ENCODE data around the gene SETD6. TPM values are rescaled to one million over a fixed set of nuclear protein-coding genes. Genes with fewer than 3 reads are reported as not detected.

Gene SETD6
- total RNA-seq, 1 experiment from 2014 or later = 41.1 TPM

DNA sequence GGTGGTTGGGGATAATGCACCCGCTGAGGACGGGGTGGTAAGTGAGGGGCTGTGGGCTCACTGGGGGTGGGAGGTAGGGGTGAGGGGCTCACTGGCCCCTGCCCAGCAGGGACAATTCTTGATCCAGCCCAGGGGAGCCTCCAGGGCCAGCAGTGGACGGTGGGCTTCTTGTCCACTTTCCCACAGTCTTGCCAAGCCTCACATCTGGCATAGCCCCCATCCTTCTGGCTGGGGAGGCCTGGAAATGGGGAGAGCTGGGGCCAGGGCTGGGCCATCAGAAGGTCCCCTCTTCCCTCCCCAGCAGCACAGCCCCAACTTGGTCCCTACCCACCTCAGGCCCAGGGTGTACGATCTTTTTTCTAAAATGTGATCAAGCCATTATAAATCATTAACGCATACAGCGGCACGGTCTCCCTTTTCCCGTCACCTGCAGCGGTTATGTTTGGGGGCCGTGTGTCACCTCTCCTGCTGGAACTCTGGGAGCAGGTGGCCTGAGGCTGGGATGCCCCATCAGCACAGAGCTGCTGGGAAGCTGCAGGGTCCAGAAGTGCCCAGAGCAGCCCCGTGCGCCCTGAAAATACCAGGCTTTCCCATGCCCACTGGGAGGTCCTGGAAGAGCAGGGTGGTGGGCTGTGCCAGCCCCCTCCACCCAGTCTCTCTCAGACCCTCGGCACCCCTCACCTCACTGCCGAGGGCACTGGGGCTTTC, 7.2 kb upstream of the SETD6 start:
- CTCF ChIA-PET = interaction anchor here (1.7 to 1.8 kb wide), 2 partner anchors 13 to 172 kb away, joined by 4 to 6 read pairs; no protein-coding TSS in a partner anchor

DNA sequence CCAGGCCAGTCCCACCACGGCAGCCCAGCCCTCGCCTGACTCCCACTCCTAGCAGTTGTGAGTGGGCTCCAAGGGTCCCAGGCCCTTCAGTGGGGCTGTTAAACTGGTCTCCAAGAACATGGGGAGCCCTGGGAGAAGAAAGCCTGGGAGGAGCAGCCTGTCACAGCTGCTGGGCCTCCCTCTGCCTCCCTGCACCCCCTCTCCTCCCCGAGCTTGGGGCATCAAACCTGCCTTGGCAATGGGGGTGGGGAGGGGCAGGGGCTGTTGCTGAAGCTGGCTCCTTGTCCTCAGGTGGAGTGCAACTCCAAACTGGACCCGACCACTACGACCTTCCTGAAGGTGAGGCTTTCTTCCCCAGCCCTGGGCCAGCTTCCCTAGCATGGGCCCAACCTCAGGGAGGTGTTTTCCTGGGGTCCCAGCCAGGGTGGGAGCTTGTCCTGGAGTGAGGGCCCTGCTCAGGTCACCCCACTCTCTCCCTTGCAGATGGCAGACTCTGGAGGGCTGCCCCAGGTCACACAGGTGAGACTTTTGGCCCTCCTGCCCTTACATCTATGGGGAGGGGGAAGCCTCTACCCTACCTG, 6.6 kb upstream of the SETD6 start:
- POLR2A ChIA-PET = no interaction called here
- DNase-seq (ENCODE audit: low spot score) (no peak), ATAC-seq (no peak)
- H3K4me1 Mint-ChIP-seq = peaks cover 17% of the 10 kb centered on the region
- H3K27ac Mint-ChIP-seq = no peak overlapping the region
- no peaks in the 10 kb centered on the region for H3K36me3 Mint-ChIP-seq
- CTCF ChIA-PET = interaction anchor here (1.7 kb wide), 1 partner anchor 14 kb away, joined by 4 read pairs; no protein-coding TSS in a partner anchor
- H3K9me3 Mint-ChIP-seq = no peaks in the 10 kb centered on the region
- TF ChIP-seq, protein P1, sequence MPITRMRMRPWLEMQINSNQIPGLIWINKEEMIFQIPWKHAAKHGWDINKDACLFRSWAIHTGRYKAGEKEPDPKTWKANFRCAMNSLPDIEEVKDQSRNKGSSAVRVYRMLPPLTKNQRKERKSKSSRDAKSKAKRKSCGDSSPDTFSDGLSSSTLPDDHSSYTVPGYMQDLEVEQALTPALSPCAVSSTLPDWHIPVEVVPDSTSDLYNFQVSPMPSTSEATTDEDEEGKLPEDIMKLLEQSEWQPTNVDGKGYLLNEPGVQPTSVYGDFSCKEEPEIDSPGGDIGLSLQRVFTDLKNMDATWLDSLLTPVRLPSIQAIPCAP (CRISPR knock-in tag; IDR thresholded peaks at IDR 0.05) = no peak
- no peak overlapping the region for H3K4me3 Mint-ChIP-seq
- H3K27me3 Mint-ChIP-seq (ENCODE audit: low read depth) = peaks cover 10% of the 10 kb centered on the region

More for the DNA sequence above, 7.2 kb upstream of the SETD6 start:
- H3K27me3 Mint-ChIP-seq (ENCODE audit: low read depth) = peaks cover 16% of the 10 kb centered on the region
- ATAC-seq (no peak), DNase-seq (ENCODE audit: low spot score) (no peak)
- H3K9me3 Mint-ChIP-seq = no peaks in the 10 kb centered on the region
- H3K36me3 Mint-ChIP-seq = no peaks in the 10 kb centered on the region
- POLR2A ChIA-PET = no interaction called here
- H3K4me3 Mint-ChIP-seq = no peak overlapping the region
- no peak overlapping the region for H3K27ac Mint-ChIP-seq
- H3K4me1 Mint-ChIP-seq = peaks cover 17% of the 10 kb centered on the region
- TF ChIP-seq, protein P2, sequence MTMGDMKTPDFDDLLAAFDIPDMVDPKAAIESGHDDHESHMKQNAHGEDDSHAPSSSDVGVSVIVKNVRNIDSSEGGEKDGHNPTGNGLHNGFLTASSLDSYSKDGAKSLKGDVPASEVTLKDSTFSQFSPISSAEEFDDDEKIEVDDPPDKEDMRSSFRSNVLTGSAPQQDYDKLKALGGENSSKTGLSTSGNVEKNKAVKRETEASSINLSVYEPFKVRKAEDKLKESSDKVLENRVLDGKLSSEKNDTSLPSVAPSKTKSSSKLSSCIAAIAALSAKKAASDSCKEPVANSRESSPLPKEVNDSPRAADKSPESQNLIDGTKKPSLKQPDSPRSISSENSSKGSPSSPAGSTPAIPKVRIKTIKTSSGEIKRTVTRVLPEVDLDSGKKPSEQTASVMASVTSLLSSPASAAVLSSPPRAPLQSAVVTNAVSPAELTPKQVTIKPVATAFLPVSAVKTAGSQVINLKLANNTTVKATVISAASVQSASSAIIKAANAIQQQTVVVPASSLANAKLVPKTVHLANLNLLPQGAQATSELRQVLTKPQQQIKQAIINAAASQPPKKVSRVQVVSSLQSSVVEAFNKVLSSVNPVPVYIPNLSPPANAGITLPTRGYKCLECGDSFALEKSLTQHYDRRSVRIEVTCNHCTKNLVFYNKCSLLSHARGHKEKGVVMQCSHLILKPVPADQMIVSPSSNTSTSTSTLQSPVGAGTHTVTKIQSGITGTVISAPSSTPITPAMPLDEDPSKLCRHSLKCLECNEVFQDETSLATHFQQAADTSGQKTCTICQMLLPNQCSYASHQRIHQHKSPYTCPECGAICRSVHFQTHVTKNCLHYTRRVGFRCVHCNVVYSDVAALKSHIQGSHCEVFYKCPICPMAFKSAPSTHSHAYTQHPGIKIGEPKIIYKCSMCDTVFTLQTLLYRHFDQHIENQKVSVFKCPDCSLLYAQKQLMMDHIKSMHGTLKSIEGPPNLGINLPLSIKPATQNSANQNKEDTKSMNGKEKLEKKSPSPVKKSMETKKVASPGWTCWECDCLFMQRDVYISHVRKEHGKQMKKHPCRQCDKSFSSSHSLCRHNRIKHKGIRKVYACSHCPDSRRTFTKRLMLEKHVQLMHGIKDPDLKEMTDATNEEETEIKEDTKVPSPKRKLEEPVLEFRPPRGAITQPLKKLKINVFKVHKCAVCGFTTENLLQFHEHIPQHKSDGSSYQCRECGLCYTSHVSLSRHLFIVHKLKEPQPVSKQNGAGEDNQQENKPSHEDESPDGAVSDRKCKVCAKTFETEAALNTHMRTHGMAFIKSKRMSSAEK (CRISPR knock-in tag; IDR thresholded peaks at IDR 0.05; ENCODE audit: borderline replicate concordance) = no peak
- TF ChIP-seq, protein P3, sequence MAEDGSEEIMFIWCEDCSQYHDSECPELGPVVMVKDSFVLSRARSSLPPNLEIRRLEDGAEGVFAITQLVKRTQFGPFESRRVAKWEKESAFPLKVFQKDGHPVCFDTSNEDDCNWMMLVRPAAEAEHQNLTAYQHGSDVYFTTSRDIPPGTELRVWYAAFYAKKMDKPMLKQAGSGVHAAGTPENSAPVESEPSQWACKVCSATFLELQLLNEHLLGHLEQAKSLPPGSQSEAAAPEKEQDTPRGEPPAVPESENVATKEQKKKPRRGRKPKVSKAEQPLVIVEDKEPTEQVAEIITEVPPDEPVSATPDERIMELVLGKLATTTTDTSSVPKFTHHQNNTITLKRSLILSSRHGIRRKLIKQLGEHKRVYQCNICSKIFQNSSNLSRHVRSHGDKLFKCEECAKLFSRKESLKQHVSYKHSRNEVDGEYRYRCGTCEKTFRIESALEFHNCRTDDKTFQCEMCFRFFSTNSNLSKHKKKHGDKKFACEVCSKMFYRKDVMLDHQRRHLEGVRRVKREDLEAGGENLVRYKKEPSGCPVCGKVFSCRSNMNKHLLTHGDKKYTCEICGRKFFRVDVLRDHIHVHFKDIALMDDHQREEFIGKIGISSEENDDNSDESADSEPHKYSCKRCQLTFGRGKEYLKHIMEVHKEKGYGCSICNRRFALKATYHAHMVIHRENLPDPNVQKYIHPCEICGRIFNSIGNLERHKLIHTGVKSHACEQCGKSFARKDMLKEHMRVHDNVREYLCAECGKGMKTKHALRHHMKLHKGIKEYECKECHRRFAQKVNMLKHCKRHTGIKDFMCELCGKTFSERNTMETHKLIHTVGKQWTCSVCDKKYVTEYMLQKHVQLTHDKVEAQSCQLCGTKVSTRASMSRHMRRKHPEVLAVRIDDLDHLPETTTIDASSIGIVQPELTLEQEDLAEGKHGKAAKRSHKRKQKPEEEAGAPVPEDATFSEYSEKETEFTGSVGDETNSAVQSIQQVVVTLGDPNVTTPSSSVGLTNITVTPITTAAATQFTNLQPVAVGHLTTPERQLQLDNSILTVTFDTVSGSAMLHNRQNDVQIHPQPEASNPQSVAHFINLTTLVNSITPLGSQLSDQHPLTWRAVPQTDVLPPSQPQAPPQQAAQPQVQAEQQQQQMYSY (CRISPR knock-in tag; IDR thresholded peaks at IDR 0.05) = no peak
- TF ChIP-seq, protein P4, sequence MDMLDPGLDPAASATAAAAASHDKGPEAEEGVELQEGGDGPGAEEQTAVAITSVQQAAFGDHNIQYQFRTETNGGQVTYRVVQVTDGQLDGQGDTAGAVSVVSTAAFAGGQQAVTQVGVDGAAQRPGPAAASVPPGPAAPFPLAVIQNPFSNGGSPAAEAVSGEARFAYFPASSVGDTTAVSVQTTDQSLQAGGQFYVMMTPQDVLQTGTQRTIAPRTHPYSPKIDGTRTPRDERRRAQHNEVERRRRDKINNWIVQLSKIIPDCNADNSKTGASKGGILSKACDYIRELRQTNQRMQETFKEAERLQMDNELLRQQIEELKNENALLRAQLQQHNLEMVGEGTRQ (CRISPR knock-in tag; IDR thresholded peaks at IDR 0.05) = no peak
- no peak for TF ChIP-seq ZBTB21 (CRISPR knock-in tag; IDR thresholded peaks at IDR 0.05; ENCODE audit: borderline replicate concordance)
- no peak for TF ChIP-seq CREB1 (CRISPR knock-in tag; IDR thresholded peaks at IDR 0.05)
- no peak for TF ChIP-seq ZNF317 (CRISPR knock-in tag; IDR thresholded peaks at IDR 0.05; ENCODE audit: borderline replicate concordance, low read depth)
- TF ChIP-seq FOXJ3 (CRISPR knock-in tag; IDR thresholded peaks at IDR 0.05; ENCODE audit: borderline replicate concordance) = no peak
- TF ChIP-seq, protein P5, sequence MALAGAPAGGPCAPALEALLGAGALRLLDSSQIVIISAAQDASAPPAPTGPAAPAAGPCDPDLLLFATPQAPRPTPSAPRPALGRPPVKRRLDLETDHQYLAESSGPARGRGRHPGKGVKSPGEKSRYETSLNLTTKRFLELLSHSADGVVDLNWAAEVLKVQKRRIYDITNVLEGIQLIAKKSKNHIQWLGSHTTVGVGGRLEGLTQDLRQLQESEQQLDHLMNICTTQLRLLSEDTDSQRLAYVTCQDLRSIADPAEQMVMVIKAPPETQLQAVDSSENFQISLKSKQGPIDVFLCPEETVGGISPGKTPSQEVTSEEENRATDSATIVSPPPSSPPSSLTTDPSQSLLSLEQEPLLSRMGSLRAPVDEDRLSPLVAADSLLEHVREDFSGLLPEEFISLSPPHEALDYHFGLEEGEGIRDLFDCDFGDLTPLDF (CRISPR knock-in tag; IDR thresholded peaks at IDR 0.05) = no peak
- TF ChIP-seq MYBL2 (CRISPR knock-in tag; IDR thresholded peaks at IDR 0.05) = no peak
- TF ChIP-seq JUN (CRISPR knock-in tag; IDR thresholded peaks at IDR 0.05) = no peak

All from WTC11 (cell line).